Measurements from ENCODE around the gene TET3. TPM values are rescaled to one million over a fixed set of nuclear protein-coding genes. Genes with fewer than 3 reads are reported as not detected.

TET3 gene
- total RNA-seq, 1 experiment from 2014 or later, result 19.1 TPM

DNA sequence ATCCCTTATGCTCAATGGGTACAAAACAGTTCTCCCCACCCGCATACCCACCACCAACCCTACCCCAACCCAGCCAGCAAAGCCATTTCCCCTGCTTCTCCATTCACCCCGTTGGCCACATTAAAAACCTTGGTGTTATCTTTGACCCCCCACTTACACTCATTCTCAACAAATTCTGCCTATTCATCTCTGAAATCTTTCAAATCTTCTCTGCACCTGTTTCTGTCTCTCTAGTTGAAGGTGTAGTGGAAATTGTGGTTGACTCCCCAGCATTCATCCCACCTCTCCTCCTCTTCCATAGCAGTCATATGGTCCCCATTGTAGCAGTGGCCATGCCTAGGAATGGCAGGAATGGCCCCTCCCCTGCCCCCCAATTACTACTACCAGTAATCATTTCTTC is 20.5 kb upstream of the TET3 start:
- no TSS peak for BruUV-seq (replicated peaks)
- Histone ChIP-seq H3K4me3 (no peak overlapping the region), H3K36me3 (ENCODE audit: low read depth) (peaks cover 6% of the 10 kb centered on the region; the same call in 1 of the 2 replicates), H3K27me3 (ENCODE audit: insufficient read depth, low read depth) (no peaks in the 10 kb centered on the region), H3K79me2 (ENCODE audit: low read depth) (no peaks in the 10 kb centered on the region), H3K4me2 (no peak overlapping the region), H4K20me1 (ENCODE audit: insufficient read depth) (no peaks in the 10 kb centered on the region), H3K9me2 (ENCODE audit: insufficient read depth) (no peaks in the 10 kb centered on the region), H2AFZ (no peak overlapping the region), H3K4me1 (replicated peaks; ENCODE audit: insufficient read depth) (no peaks in the 10 kb centered on the region), H3F3A (ENCODE audit: insufficient read depth, low read depth) (peaks cover 3% of the 10 kb centered on the region; the same call in 1 of the 2 replicates), H3K27ac (no peak overlapping the region), H3K9me3 (ENCODE audit: insufficient read depth, low read depth) (no peaks in the 10 kb centered on the region)
- TF ChIP-seq EZH2 (IDR thresholded peaks at IDR 0.05; ENCODE audit: low read depth) (no peak), CTCF (conservative IDR thresholded peaks at IDR 0.05) (no peak)
- ChIA-PET POLR2A (ENCODE audit: unreplicated experiment) (no interaction called here), CTCF (no interaction called here)
- no peak for DNase-seq
- intact Hi-C loops (cut with micrococcal nuclease; ENCODE audit: unreplicated experiment), result no loop called here

- H3K9me2 ChIP-seq (ENCODE audit: insufficient read depth), result no peaks in the 10 kb centered on the region
- no TSS peak for BruUV-seq (replicated peaks)
- intact Hi-C loops (cut with micrococcal nuclease; ENCODE audit: unreplicated experiment), result no loop called here
Measured at GRCh38 chr2:73965053-73965452, 19.7 kb upstream of the TET3 start.

DNA sequence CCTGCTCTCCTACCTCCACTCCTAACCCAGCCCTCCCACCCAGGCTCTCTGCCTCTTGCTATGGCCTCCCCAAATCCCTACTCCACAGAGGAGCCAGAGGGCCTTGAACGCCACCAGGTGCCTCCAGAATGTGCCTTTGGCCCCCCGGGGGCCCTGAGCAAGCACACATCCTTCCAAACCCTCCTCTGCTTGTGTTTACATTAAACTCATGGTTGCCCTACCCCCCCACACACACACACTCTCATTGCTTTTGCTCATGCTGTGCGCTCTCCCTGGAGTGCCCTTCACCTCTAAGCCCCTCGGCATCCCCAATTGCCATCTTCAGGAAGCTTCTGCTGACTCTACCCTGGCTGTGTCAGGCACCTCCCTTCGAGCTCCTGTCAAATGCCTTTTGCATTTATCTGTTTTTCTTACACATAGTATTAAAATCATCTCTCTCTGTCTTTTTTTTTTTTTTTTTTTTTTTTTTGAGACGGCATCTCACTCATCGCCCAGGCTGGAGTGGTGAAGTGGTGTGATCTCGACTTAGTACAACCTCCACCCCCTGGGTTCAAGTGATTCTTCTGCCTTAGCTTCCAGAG is 16.3 kb upstream of the TET3 start:
- no peaks in the 10 kb centered on the region for H3F3A ChIP-seq (ENCODE audit: insufficient read depth, low read depth)
- no peak for TF ChIP-seq CTCF (conservative IDR thresholded peaks at IDR 0.05)
- H3K27ac ChIP-seq, result no peak overlapping the region
- H2AFZ ChIP-seq, result no peak overlapping the region
- no peaks in the 10 kb centered on the region for H3K4me1 ChIP-seq (replicated peaks; ENCODE audit: insufficient read depth)
- ChIA-PET POLR2A (ENCODE audit: unreplicated experiment) (no interaction called here), CTCF (no interaction called here)
- no peaks in the 10 kb centered on the region for H3K9me2 ChIP-seq (ENCODE audit: insufficient read depth)
- no peaks in the 10 kb centered on the region for H3K9me3 ChIP-seq (ENCODE audit: insufficient read depth, low read depth)
- intact Hi-C loops (cut with micrococcal nuclease; ENCODE audit: unreplicated experiment), result no loop called here
- no peaks in the 10 kb centered on the region for H3K36me3 ChIP-seq (ENCODE audit: low read depth)
- H3K4me3 ChIP-seq, result no peak overlapping the region
- DNase-seq, result no peak
- no peaks in the 10 kb centered on the region for H3K27me3 ChIP-seq (ENCODE audit: insufficient read depth, low read depth)
- no TSS peak for BruUV-seq (replicated peaks)
- H4K20me1 ChIP-seq (ENCODE audit: insufficient read depth), result no peaks in the 10 kb centered on the region
- H3K4me2 ChIP-seq, result no peak overlapping the region
- no peaks in the 10 kb centered on the region for H3K79me2 ChIP-seq (ENCODE audit: low read depth)

More at GRCh38 chr2:73965053-73965452, 19.7 kb upstream of the TET3 start:
- ChIA-PET CTCF (no interaction called here), POLR2A (ENCODE audit: unreplicated experiment) (interaction anchor here (0.5 kb wide), 1 partner anchor 29 kb away, joined by 3 read pairs; no protein-coding TSS in a partner anchor)
- no peaks in the 10 kb centered on the region for H3F3A ChIP-seq (ENCODE audit: insufficient read depth, low read depth)
- no peak overlapping the region for H3K4me3 ChIP-seq
- H3K27me3 ChIP-seq (ENCODE audit: insufficient read depth, low read depth), result no peaks in the 10 kb centered on the region
- H2AFZ ChIP-seq, result no peak overlapping the region
- no peaks in the 10 kb centered on the region for H3K36me3 ChIP-seq (ENCODE audit: low read depth)
- no peak for DNase-seq
- no peak overlapping the region for H3K27ac ChIP-seq
- no peaks in the 10 kb centered on the region for H3K79me2 ChIP-seq (ENCODE audit: low read depth)
- H3K4me2 ChIP-seq, result no peak overlapping the region
- no peaks in the 10 kb centered on the region for H3K9me3 ChIP-seq (ENCODE audit: insufficient read depth, low read depth)
- no peaks in the 10 kb centered on the region for H3K4me1 ChIP-seq (replicated peaks; ENCODE audit: insufficient read depth)
- H4K20me1 ChIP-seq (ENCODE audit: insufficient read depth), result no peaks in the 10 kb centered on the region
- TF ChIP-seq CTCF (conservative IDR thresholded peaks at IDR 0.05), result no peak
- no peak for TF ChIP-seq EZH2 (IDR thresholded peaks at IDR 0.05; ENCODE audit: low read depth)
